SU-DHL-6 (cell line): ENCODE results near the gene TTBK2.

ENCODE experiments used
- H2AFZ ChIP-seq: fragments of 200-600 bp; sonication (generic); 2 replicates; pipeline ENCODE4 v1.6.1; 2014; ENCODE audit warnings: low read depth, mild to moderate bottlenecking, moderate library complexity, mixed read lengths, antibody characterized with exemption, low read length; ENCODE audit not compliant: severe bottlenecking
- H3F3A ChIP-seq: fragments of 200-600 bp; shearing (Covaris generic); 2 replicates; pipeline ENCODE4 v1.6.0; 2016; ENCODE audit warnings: antibody characterized with exemption, mild to moderate bottlenecking; ENCODE audit not compliant: insufficient read depth
- H3K27ac ChIP-seq: fragments of 200-600 bp; sonication (generic); 2 replicates; pipeline ENCODE4 v1.5.1; 2016; ENCODE audit warnings: low read depth, mild to moderate bottlenecking, low read length, moderate library complexity, mixed read lengths
- H3K27me3 ChIP-seq: fragments of 200-600 bp; sonication (generic), shearing (Covaris generic); 2 replicates; pipeline ENCODE4 v1.6.0; 2014; ENCODE audit warnings: mild to moderate bottlenecking, low read length
- H3K36me3 ChIP-seq: fragments of 200-600 bp; sonication (generic); 2 replicates; pipeline ENCODE4 v1.6.1; 2014; ENCODE audit warnings: mild to moderate bottlenecking, low read length, mixed read lengths
- H3K4me2 ChIP-seq: fragments of 300-600, 200-600 bp; shearing (Covaris generic), sonication (generic); 2 replicates; pipeline ENCODE4 v1.6.0; 2014; ENCODE audit warnings: low read length, low read depth, mild to moderate bottlenecking; ENCODE audit not compliant: poor library complexity, severe bottlenecking
- H3K4me3 ChIP-seq: fragments of 200-600 bp; sonication (generic); 2 replicates; pipeline ENCODE4 v1.5.1; 2014; ENCODE audit warnings: antibody characterized with exemption, low read length, mild to moderate bottlenecking, mixed read lengths; ENCODE audit not compliant: insufficient read depth, poor library complexity, severe bottlenecking
- H3K79me2 ChIP-seq: fragments of 200-600 bp; sonication (generic); 2 replicates; pipeline ENCODE4 v1.6.1; 2014; ENCODE audit warnings: mild to moderate bottlenecking, low read length, moderate library complexity; ENCODE audit not compliant: insufficient read depth
- H3K9ac ChIP-seq: fragments of 200-600 bp; sonication (generic); 2 replicates; pipeline ENCODE4 v1.7.0; 2014; ENCODE audit warnings: mild to moderate bottlenecking, low read length
- H3K9me2 ChIP-seq: fragments of 200-600 bp; sonication (generic); replicated peaks from 2 replicates; pipeline ENCODE4 v1.6.1; 2014; ENCODE audit warnings: low read length; ENCODE audit not compliant: insufficient read depth
- H3K9me3 ChIP-seq: fragments of 200-600 bp; sonication (generic); 2 replicates; pipeline ENCODE4 v1.6.1; 2014; ENCODE audit warnings: low read length, mixed read lengths; ENCODE audit not compliant: insufficient read depth
- H4K20me1 ChIP-seq: fragments of 200-600 bp; sonication (generic); 2 replicates; pipeline ENCODE4 v1.6.1; 2014; ENCODE audit warnings: low read depth, mild to moderate bottlenecking, antibody characterized with exemption, low read length, moderate library complexity, mixed read lengths
- CTCF ChIP-seq: fragments of 200-600 bp; sonication (generic); IDR thresholded peaks from one replicate; pipeline ENCODE4 v1.5.1; 2017; ENCODE audit warnings: antibody characterized with exemption, mild to moderate bottlenecking, low read length, moderate library complexity; ENCODE audit not compliant: insufficient read depth, poor library complexity, severe bottlenecking
- EZH2phosphoT487 ChIP-seq: fragments of 200-600 bp; sonication (generic), shearing (Covaris generic); conservative IDR thresholded peaks from 2 replicates; pipeline ENCODE4 v1.6.1; 2018; ENCODE audit warnings: mild to moderate bottlenecking, antibody characterized with exemption, low read length, moderate library complexity, mixed read lengths

The TTBK2 gene

GRCh38 chr15:42691770-42692169 lies 228.8 kb downstream of the TTBK2 start:
- H3K9me2 ChIP-seq = no peaks in the 10 kb centered on the region
- H3K4me3 ChIP-seq = no peak overlapping the region
- no peak overlapping the region for H2AFZ ChIP-seq
- no peaks in the 10 kb centered on the region for H3K79me2 ChIP-seq
- H3K27ac ChIP-seq = no peak overlapping the region
- no peaks in the 10 kb centered on the region for H3K27me3 ChIP-seq
- H3K4me2 ChIP-seq = no peak overlapping the region
- TF ChIP-seq EZH2phosphoT487 = no peak
- TF ChIP-seq CTCF = no peak
- no peak overlapping the region for H3K9ac ChIP-seq
- no peaks in the 10 kb centered on the region for H4K20me1 ChIP-seq
- H3K9me3 ChIP-seq = no peaks in the 10 kb centered on the region
- H3F3A ChIP-seq = no peaks in the 10 kb centered on the region
- H3K36me3 ChIP-seq = no peaks in the 10 kb centered on the region

- Histone ChIP-seq H3K79me2 (no peaks in the 10 kb centered on the region), H3F3A (no peaks in the 10 kb centered on the region), H4K20me1 (no peaks in the 10 kb centered on the region), H3K27ac (no peak overlapping the region), H3K27me3 (no peaks in the 10 kb centered on the region), H3K9me2 (no peaks in the 10 kb centered on the region), H3K36me3 (no peaks in the 10 kb centered on the region), H2AFZ (no peak overlapping the region), H3K4me2 (no peak overlapping the region), H3K9me3 (no peaks in the 10 kb centered on the region), H3K4me3 (no peak overlapping the region), H3K9ac (no peak overlapping the region)
- TF ChIP-seq CTCF (no peak), EZH2phosphoT487 (no peak)
Observed at GRCh38 chr15:42691308-42691707, 229.3 kb downstream of the TTBK2 start.
